Duodenal mucosa (tissue), 2 donors: Measurements from ENCODE around the gene NUPR1.
"Not testable (repeated sequence)": the region's sequence is repeated elsewhere in the genome, so short reads cannot be mapped to it uniquely, and the experiment has no call there.

Experiments
- H3K27ac ChIP-seq: one replicate; pipeline ENCODE4 v1.7.0; 2013; ENCODE audit warnings: low read depth, low read length
- H3K27me3 ChIP-seq, 2 donors: one replicate each; pipeline ENCODE4 v1.7.0; 2013; ENCODE audit warnings: low read length in 2 of 2, control low read depth in 1 of 2; ENCODE audit not compliant: insufficient read depth in 2 of 2, control insufficient read depth in 1 of 2
- H3K36me3 ChIP-seq, 2 donors: one replicate each; pipeline ENCODE4 v1.7.0; 2013; ENCODE audit warnings: low read length in 2 of 2, control low read depth in 1 of 2; ENCODE audit not compliant: insufficient read depth in 2 of 2, control insufficient read depth in 1 of 2
- H3K4me1 ChIP-seq, 2 donors: one replicate each; pipeline ENCODE4 v1.7.0; 2013; ENCODE audit warnings: low read length in 2 of 2, control low read depth in 1 of 2; ENCODE audit not compliant: insufficient read depth in 2 of 2, control insufficient read depth in 1 of 2
- H3K4me3 ChIP-seq, 2 donors: one replicate each; pipeline ENCODE4 v1.7.0; 2013; ENCODE audit warnings: low read length in 2 of 2, low read depth in 1 of 2
- H3K9ac ChIP-seq, 2 donors: one replicate each; pipeline ENCODE4 v1.7.0; 2013; ENCODE audit warnings: low read length in 2 of 2, low read depth in 1 of 2
- H3K9me3 ChIP-seq, 2 donors: one replicate each; pipeline ENCODE4 v1.7.0; 2013; ENCODE audit warnings: low read length in 2 of 2, control low read depth in 1 of 2; ENCODE audit not compliant: control insufficient read depth in 1 of 2

The NUPR1 gene

DNA sequence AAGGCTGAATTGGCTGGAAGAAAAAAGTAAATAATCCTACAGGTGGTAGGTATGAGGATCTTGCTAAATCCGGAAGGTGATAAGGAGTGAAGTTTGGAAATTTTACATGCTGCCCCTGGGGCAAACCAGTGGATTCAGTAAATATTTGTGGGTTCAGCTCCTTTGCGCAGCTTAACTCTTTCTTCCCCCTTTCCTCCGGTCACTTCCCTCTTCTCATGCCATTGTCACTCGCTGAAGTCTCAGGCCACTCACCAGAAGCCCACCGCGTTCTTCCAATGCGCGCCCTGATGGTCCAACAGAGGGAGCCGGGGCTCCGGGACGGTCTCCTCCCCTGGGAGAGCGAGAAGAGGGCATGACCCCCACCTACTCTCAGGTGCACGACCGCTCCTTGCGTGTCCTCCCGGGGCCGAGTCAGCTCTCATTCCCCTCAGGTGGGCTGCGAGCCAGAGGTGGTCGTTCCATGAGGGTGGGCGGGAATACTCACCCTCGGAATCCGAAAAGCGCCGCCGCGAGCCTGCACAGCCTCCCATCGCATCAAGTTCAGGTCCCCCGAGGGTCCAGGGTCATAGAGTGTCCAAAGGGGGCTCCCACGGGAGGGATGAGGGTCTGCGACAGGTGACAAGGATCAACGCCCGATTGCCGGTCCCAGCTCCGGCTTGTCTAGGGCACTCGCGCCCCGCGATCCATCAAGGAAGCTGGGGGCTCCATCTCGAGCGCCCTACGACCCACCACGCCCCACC, 47.4 kb downstream of the NUPR1 start:
- H3K9me3 ChIP-seq: no peaks in the 10 kb centered on the region
- H3K4me1 ChIP-seq: peaks cover 0 to 11% of the 10 kb centered on the region in 2 donors
- H3K27me3 ChIP-seq: no peaks in the 10 kb centered on the region
- H3K4me3 ChIP-seq: peak overlapping the region; percentile 88 to 91
- peak overlapping the region; percentile 87 to 95 for H3K9ac ChIP-seq
- H3K27ac ChIP-seq: peak overlapping the region; percentile 88
- peaks cover 0 to 18% of the 10 kb centered on the region in 2 donors for H3K36me3 ChIP-seq

DNA sequence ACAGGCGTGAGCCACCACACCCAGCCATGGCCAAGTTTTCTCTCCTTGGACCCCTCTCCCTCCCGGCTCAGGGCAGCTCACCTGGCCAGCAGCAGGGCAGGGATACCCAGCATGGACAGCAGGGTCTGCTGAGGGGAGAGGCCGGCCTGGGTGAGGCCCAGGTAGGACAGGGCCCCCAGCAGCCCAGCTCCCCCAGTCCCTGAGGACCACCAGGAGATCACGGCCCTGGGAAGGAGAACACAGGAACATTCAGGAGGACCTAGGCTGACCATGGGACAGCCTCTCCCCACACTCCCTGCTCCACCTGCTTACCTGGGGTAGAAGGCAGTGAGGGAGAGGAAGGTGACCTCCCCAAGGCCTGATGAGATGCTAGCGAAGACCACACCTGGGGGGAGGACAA, 52.5 kb downstream of the NUPR1 start:
- Histone ChIP-seq H3K27me3 (no peaks in the 10 kb centered on the region), H3K36me3 (peaks cover 9 to 44% of the 10 kb centered on the region in 2 donors), H3K4me1 (peaks cover 0 to 2% of the 10 kb centered on the region in 2 donors), H3K9ac (no peak overlapping the region), H3K4me3 (no peak overlapping the region), H3K9me3 (no peaks in the 10 kb centered on the region), H3K27ac (no peak overlapping the region)

DNA sequence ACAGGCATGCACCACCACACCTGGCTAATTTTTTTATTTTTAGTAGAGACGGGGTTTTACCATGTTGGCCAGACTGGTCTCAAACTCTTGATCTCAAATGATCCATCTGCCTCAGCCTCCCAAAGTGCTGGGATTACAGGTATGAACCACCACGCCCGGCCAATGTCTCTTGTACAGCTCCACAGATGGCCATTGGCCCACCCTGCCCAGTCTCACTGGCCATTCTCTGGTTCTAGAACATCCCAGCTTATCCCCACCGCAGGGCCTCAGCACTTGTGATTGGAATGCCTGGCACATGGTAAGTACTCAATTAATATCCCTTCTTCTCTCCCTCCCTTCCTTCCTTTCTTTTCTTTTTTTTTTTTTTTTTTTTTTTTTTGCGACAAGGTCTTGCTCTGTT, 55.4 kb downstream of the NUPR1 start:
- H3K4me3 ChIP-seq, H3K27me3 ChIP-seq, H3K9ac ChIP-seq, H3K4me1 ChIP-seq, H3K27ac ChIP-seq, H3K9me3 ChIP-seq: not testable (repeated sequence)
- H3K36me3 ChIP-seq: peaks cover 9 to 43% of the 10 kb centered on the region in 2 donors
